Measurements from ENCODE around the gene KRT6B. TPM values are rescaled to one million over a fixed set of nuclear protein-coding genes. Genes with fewer than 3 reads are reported as not detected.
"Not testable (repeated sequence)": the region's sequence is repeated elsewhere in the genome, so short reads cannot be mapped to it uniquely, and the experiment has no call there.

The KRT6B gene
- under 1 TPM in 1 of 6 experiments, not detected in 5; 0.13 TPM for total RNA-seq
- long read RNA-seq, result 0 reads

DNA sequence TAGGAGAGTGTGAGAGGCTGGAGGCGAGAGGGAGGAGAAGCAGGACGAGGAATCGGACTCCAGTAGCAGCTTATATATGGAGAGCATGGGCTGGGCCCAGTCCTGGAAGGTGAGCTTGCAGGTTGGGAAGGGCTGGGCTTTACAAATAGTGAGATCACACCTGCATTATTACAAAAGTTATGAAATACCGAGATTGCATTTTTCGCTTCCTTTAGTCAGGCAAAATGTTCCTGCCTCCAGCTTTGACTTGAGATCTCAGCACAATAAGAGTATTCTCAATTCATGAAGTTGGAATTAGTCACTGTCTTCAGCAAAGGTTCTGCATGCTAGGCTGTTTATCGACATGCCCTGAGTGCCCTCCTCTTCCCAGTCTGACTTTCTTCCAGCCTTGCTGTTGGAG, at the start of gene KRT6B:
Gene KRT6B, minus strand, starts transcription at position 46 of the 400 bp plus-strand sequence. CDS start 68 bp downstream, outside the sequence.
- intact Hi-C loops (cut with DNase I), result no loop called here
- ATAC-seq, result no peak
- 76% methylated on average over 3 of the region's 6 CpGs for WGBS (ENCODE audit: insufficient coverage, low coverage, low lambda C conversion rate, missing lambda C conversion rate)

GRCh38 chr12:52501490-52501889, 49.5 kb upstream of the KRT6B start:
- no peaks in the 10 kb centered on the region for H3K4me1 ChIP-seq
- intact Hi-C loops (cut with DNase I), result no loop called here
- no peak overlapping the region for H3K4me3 ChIP-seq
- no peak for ATAC-seq
- H3K9me3 ChIP-seq, result no peaks in the 10 kb centered on the region
- H3K27me3 ChIP-seq, result no peaks in the 10 kb centered on the region
- TF ChIP-seq, protein P1, sequence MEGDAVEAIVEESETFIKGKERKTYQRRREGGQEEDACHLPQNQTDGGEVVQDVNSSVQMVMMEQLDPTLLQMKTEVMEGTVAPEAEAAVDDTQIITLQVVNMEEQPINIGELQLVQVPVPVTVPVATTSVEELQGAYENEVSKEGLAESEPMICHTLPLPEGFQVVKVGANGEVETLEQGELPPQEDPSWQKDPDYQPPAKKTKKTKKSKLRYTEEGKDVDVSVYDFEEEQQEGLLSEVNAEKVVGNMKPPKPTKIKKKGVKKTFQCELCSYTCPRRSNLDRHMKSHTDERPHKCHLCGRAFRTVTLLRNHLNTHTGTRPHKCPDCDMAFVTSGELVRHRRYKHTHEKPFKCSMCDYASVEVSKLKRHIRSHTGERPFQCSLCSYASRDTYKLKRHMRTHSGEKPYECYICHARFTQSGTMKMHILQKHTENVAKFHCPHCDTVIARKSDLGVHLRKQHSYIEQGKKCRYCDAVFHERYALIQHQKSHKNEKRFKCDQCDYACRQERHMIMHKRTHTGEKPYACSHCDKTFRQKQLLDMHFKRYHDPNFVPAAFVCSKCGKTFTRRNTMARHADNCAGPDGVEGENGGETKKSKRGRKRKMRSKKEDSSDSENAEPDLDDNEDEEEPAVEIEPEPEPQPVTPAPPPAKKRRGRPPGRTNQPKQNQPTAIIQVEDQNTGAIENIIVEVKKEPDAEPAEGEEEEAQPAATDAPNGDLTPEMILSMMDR (IDR thresholded peaks at IDR 0.05), result no peak
- TF ChIP-seq POLR2A (IDR thresholded peaks at IDR 0.05), result no peak
- WGBS (ENCODE audit: insufficient coverage, low coverage, low lambda C conversion rate, missing lambda C conversion rate), result 88% methylated on average over 7 of the region's 7 CpGs
- H3K36me3 ChIP-seq, result no peaks in the 10 kb centered on the region
- DNase-seq, result no peak
- no peak overlapping the region for H3K27ac ChIP-seq

More for the DNA sequence above, at the start of gene KRT6B:
- H3K4me3 ChIP-seq, result no peak within 1 kb of the TSS
- H3K4me1 ChIP-seq, result no peaks in the 10 kb centered on the region
- H3K36me3 ChIP-seq, result no peaks in the 10 kb centered on the region
- no peak for TF ChIP-seq POLR2A (IDR thresholded peaks at IDR 0.05)
- TF ChIP-seq, protein P1 (IDR thresholded peaks at IDR 0.05), result no peak
- no peak within 1 kb of the TSS for H3K27ac ChIP-seq
- no peak for DNase-seq
- H3K9me3 ChIP-seq, result no peaks in the 10 kb centered on the region
- H3K27me3 ChIP-seq, result no peaks in the 10 kb centered on the region

DNA sequence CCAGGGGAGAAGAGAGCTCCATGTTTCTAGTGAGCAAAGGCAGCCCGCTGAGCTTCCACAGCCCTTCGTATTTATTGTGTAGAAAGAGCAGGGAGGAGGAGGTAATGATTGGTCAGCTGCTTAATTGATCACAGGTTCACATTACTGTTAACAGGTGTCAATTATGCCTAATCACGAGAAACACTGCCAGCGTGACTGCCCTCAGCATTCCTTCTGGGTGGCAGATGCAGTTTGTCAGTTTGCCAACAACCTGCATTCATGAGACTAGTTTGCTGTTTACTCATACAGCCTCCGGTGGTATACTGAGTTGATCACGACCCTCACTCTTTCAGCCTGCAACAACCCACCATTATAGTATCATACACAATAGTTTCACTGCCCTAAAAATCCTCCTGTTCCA, 48.6 kb upstream of the KRT6B start:
- H3K27me3 ChIP-seq; H3K4me1 ChIP-seq; ATAC-seq; H3K4me3 ChIP-seq; DNase-seq; H3K36me3 ChIP-seq; intact Hi-C loops (cut with DNase I); H3K27ac ChIP-seq; H3K9me3 ChIP-seq: not testable (repeated sequence)
- WGBS (ENCODE audit: insufficient coverage, low coverage, low lambda C conversion rate, missing lambda C conversion rate), result 66% methylated on average over 4 of the region's 6 CpGs

GRCh38 chr12:52499806-52500560, 48.0 kb upstream of the KRT6B start:
- TF ChIP-seq, protein P1 (IDR thresholded peaks at IDR 0.05), result no peak
- TF ChIP-seq POLR2A (IDR thresholded peaks at IDR 0.05), result no peak
- Histone ChIP-seq H3K36me3 (no peaks in the 10 kb centered on the region), H3K4me3 (no peak overlapping the region), H3K4me1 (no peaks in the 10 kb centered on the region), H3K9me3 (no peaks in the 10 kb centered on the region), H3K27me3 (no peaks in the 10 kb centered on the region), H3K27ac (no peak overlapping the region)
- intact Hi-C loops (cut with DNase I), result no loop called here
- no peak for DNase-seq
- ATAC-seq, result no peak
- 55% methylated on average over 5 of the region's 5 CpGs for WGBS (ENCODE audit: insufficient coverage, low coverage, low lambda C conversion rate, missing lambda C conversion rate)

GRCh38 chr12:52498946-52499345, 47.0 kb upstream of the KRT6B start:
- Histone ChIP-seq H3K4me1 (no peaks in the 10 kb centered on the region), H3K27me3 (no peaks in the 10 kb centered on the region), H3K27ac (no peak overlapping the region), H3K36me3 (no peaks in the 10 kb centered on the region), H3K4me3 (no peak overlapping the region), H3K9me3 (no peaks in the 10 kb centered on the region)
- intact Hi-C loops (cut with DNase I), result no loop called here
- 50% methylated on average over 1 of the region's 1 CpG for WGBS (ENCODE audit: insufficient coverage, low coverage, low lambda C conversion rate, missing lambda C conversion rate)
- DNase-seq (no peak), ATAC-seq (no peak)
- TF ChIP-seq, protein P1 (IDR thresholded peaks at IDR 0.05), result no peak
- no peak for TF ChIP-seq POLR2A (IDR thresholded peaks at IDR 0.05)
